ENCODE results near the gene GGACT.

The GGACT gene

DNA sequence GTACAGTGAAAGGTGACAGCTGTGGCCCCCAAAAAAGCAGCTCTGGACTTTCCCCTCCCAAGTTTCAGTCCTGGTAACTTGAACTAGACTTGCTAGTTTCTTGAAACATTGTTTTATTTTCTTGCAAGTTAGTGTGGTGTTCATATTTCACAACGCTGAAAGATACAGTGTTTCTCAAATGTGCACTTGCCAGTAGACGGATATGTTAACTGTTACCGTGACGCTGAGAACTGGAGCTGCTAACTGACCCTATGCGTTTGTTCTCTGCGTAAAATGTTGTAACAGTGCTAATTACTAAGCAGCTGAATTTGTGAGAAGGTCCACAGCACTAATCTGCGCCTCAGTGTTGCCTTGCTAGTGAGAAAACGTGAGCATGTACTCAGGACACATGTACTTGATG lies 79.6 kb downstream of the GGACT start:
- no peak for DNase-seq

GRCh38 chr13:100508455-100508854 lies 80.1 kb downstream of the GGACT start:
- DNase-seq = no peak

GRCh38 chr13:100506600-100507422 lies 81.8 kb downstream of the GGACT start:
- no peak for DNase-seq

DNA sequence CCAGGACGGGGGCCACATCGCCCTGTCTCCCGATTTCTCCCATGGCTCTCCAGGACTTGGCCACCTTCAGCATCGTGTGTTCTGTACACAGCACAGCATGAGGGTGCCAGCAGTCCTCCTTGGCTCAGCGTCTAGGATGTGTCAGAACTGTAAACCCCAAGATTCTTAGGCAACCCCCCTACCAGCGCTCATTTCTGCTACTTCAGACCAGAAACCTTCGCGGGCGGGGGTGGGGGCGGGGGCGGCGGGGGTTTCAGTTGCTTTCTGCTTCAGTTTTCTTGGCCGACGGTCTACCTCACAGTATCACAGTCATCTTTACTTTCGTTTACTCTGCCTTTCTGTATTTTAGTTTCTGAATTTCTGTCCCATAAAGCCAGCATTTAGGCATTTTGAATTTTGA lies 82.4 kb downstream of the GGACT start:
- no peak for DNase-seq

DNA sequence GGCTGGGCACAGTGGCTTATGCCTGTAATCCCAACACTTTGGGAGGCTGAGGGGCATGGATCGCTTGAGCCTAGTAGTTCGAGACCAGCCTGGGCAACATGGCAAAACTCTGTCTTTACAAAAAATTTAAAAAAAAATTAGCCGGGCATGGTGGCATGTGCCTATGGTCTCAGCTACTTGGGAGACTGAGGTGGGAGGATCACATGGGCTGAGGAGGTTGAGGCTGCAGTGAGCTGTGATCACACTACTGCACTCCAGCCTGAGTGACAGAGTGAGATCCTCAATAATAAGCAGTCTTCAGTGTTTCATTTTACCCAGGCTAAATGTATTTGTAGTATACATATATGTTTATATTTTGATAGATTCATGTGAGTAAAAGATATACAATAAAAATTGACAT lies 85.0 kb downstream of the GGACT start:
- DNase-seq = no peak

DNA sequence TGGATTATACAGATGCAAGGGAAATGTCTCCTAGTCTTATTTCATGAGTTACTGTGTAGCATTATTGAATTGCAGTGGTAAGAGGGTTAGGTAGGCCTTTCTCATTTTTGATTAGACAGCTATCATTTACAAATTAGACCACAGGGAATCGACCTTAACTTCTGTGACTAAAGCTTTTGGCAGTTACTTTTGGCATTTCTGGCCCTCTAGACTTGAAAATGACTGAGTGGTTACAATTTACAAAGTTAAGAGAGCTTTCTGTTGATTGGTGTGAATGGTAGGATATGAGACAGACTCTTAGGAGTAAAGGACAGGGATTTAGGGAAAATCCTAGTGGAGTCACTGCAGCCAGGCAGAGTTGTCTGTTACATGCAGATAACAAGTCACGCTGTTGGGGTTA lies 86.1 kb downstream of the GGACT start:
- no peak for DNase-seq

- DNase-seq = no peak
These were observed 91.2 kb downstream of the GGACT start for GRCh38 chr13:100497389-100497788.

GRCh38 chr13:100495455-100495854 lies 93.1 kb downstream of the GGACT start:
- no peak for DNase-seq

GRCh38 chr13:100493418-100493817 lies 95.2 kb downstream of the GGACT start:
- no peak for DNase-seq

GRCh38 chr13:100491164-100491842 lies 97.3 kb downstream of the GGACT start:
- no peak for DNase-seq

GRCh38 chr13:100490692-100491091 lies 97.9 kb downstream of the GGACT start:
- DNase-seq = peak; percentile 75 to 83

- no peak for DNase-seq
These were observed 103.3 kb downstream of the GGACT start for GRCh38 chr13:100485265-100485664.

DNA sequence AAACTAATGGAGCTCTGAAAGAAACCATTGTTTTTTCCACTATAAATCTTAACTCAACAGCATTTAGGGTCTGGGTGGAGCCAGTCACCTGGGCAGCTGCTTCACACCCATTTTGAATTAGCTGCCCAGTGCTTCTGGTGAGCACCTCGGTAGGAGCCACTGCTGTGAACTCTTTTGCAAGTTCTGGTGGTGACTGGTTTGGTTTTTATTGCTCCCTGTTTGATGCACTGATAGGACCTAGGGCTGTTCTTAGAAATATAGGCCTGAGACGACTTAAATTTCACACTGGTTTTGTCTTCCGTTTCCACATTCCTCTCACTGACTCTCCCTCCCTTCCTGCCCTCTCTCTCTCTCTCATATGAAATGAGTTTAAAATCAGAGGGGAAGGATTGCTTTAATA lies 103.9 kb downstream of the GGACT start:
- DNase-seq = no peak

DNA sequence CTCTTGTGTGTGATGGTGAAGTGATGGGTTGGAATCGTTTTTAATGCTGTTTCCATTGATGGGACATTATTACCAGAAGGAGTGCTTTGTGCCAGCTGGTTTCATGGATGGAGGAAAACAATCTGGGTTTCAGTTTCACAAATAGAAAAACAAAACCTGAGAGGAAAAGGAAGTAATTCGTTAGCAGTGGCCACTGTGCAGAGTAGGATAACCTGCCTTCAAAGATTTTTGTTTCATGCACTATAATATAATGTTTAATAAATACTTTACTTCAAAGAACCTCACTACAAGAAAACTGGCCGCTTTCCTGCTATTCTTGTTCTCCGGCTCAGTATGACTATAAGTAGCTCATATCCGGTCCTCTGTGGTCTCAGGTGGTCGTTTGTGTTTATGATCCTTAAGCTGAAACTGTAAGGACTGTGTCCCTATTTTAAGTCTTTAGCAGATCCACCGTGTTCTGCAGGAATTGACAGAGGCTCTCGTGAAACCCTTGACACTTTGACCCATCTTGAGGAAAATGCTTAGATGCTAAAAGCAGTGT lies 104.7 kb downstream of the GGACT start:
- no peak for DNase-seq

DNA sequence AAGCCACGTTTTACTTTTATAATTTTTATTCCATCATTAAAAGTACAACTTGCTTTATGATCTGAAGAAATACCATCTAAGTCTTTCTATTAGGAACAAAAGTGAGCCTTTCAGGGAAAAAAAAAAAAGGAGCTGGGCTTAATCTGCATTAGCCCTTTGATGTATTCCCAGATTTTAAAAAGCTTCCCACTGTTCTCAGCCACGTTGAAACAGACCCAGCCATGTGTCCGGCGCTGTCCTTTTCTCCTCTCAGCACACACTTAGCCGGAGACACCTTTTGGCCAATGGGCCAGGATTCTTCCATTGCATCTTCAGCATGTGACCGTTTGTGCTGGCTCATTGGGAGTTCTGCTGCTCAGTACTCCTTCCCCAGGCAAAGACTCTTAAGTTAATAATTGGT lies 105.5 kb downstream of the GGACT start:
- DNase-seq = no peak

- no peak for DNase-seq
These were observed 107.9 kb downstream of the GGACT start for GRCh38 chr13:100480676-100481075.
